ENCODE data around the gene DEGS1.

DNA sequence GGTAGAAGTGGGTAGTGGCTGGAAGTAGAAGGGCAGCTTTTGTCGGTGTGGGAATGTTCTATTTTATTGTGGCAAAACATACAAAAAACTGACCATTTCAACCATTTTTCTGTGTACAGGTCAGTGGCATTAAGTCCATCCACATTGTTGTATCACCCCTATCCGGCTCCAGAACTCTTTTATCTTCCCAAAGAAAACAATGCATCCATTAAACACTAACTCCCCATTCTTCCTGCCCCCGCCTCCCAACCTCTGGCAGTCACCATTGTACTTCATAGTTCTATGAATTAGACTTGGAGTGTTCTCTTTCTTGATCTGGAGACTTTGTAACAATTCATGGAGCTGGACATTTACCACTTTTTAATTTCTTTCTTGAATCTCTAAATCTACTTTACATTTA is 55.7 kb downstream of the DEGS1 start:
- TF ChIP-seq ZNF274 (IDR thresholded peaks at IDR 0.05; ENCODE audit: low read depth, low read length), result no peak
- TF ChIP-seq YY1 (IDR thresholded peaks at IDR 0.05; ENCODE audit: insufficient read depth, insufficient read length), result no peak
- no peak for TF ChIP-seq SUZ12 (IDR thresholded peaks at IDR 0.05; ENCODE audit: extremely low read depth, insufficient read depth, insufficient read length)

Measured in NT2/D1 (cell line).